Naive thymus-derived CD4-positive, alpha-beta T cell (primary cell): Measurements from ENCODE around the gene DCAF8L2. TPM values are rescaled to one million over a fixed set of nuclear protein-coding genes. Genes with fewer than 3 reads are reported as not detected.

ENCODE experiments used
- ATAC-seq: fragments of 150-1000 bp; cut with Tn5 transposase; 2 replicates; pipeline ENCODE4 v1.10.0; 2021; ENCODE audit warnings: mild to moderate bottlenecking, moderate library complexity
- CTCF ChIA-PET: fragments of 350-600 bp; sonication (Branson Sonifier 250); formaldehyde crosslinking; loops from one replicate; lab custom pipeline; 2021; ENCODE audit warnings: antibody characterized with exemption; lab: Charles Lee
- POLR2A ChIA-PET: fragments of 350-600 bp; sonication (Branson Sonifier 250); formaldehyde crosslinking; loops from one replicate; lab custom pipeline; 2021; ENCODE audit warnings: antibody characterized with exemption, inconsistent platforms; lab: Charles Lee
- DNase-seq, 9 donors: peaks; one replicate each; pipeline versions ENCODE4 v3.0.0 to v3.0.0-alpha.2; 2020 to 2022; ENCODE audit warnings: mixed read lengths in 1 of 9
- H3K27ac ChIP-seq: one replicate; pipeline ENCODE4 v1.7.0; 2013; ENCODE audit warnings: mild to moderate bottlenecking, low read depth, low read length, moderate library complexity
- H3K27me3 ChIP-seq, 2 donors: one replicate each; pipeline ENCODE4 v1.7.0; 2013; ENCODE audit warnings: low read length in 2 of 2, mild to moderate bottlenecking in 2 of 2, moderate library complexity in 2 of 2; ENCODE audit not compliant: control insufficient read depth in 2 of 2, insufficient read depth in 2 of 2
- H3K36me3 ChIP-seq, 3 experiments: 1 replicate in 2 of 3; 2 replicates in 1 of 3; pipeline ENCODE4 v1.7.0; 2013; ENCODE audit warnings: low read length in 3 of 3, mild to moderate bottlenecking in 3 of 3, moderate library complexity in 1 of 3; ENCODE audit not compliant: insufficient read depth in 3 of 3, control insufficient read depth in 2 of 3
- H3K4me1 ChIP-seq, 2 donors: one replicate each; pipeline ENCODE4 v1.7.0; 2013; ENCODE audit warnings: low read length in 2 of 2, mild to moderate bottlenecking in 2 of 2, moderate library complexity in 1 of 2; ENCODE audit not compliant: control insufficient read depth in 2 of 2, insufficient read depth in 2 of 2
- H3K4me3 ChIP-seq: 2 replicates; pipeline ENCODE4 v1.7.0; 2013; ENCODE audit warnings: mild to moderate bottlenecking, low read length
- H3K9me3 ChIP-seq, 3 experiments: 1 replicate in 2 of 3; 2 replicates in 1 of 3; pipeline ENCODE4 v1.7.0; 2013; ENCODE audit warnings: low read length in 3 of 3; ENCODE audit not compliant: control insufficient read depth in 2 of 3
- H3K27ac Mint-ChIP-seq, 9 donors: one replicate each; pipeline ENCODE4 v1.8.0; 2020 to 2022; ENCODE audit warnings: mixed read lengths in 9 of 9, mild to moderate bottlenecking in 8 of 9, moderate library complexity in 5 of 9, inconsistent platforms in 2 of 9
- H3K27me3 Mint-ChIP-seq, 5 donors: one replicate each; pipeline ENCODE4 v1.8.0; 2021 to 2022; ENCODE audit warnings: mixed read lengths in 5 of 5, mild to moderate bottlenecking in 1 of 5
- H3K36me3 Mint-ChIP-seq, 5 donors: one replicate each; pipeline ENCODE4 v1.8.0; 2020 to 2022; ENCODE audit warnings: mixed read lengths in 5 of 5, mild to moderate bottlenecking in 3 of 5, inconsistent platforms in 1 of 5
- H3K4me1 Mint-ChIP-seq, 7 donors: one replicate each; pipeline ENCODE4 v1.8.0; 2020 to 2022; ENCODE audit warnings: mixed read lengths in 7 of 7, mild to moderate bottlenecking in 3 of 7, inconsistent platforms in 1 of 7
- H3K4me3 Mint-ChIP-seq, 10 donors: one replicate each; pipeline ENCODE4 v1.8.0; 2020 to 2022; ENCODE audit warnings: mild to moderate bottlenecking in 10 of 10, mixed read lengths in 10 of 10, moderate library complexity in 6 of 10, inconsistent platforms in 2 of 10
- H3K9me3 Mint-ChIP-seq, 11 donors: one replicate each; pipeline ENCODE4 v1.8.0; 2020 to 2022; ENCODE audit warnings: mixed read lengths in 11 of 11, mild to moderate bottlenecking in 4 of 11, inconsistent platforms in 1 of 11, moderate library complexity in 1 of 11
- intact Hi-C, 2 donors: fragments of 100-400 bp; cut with micrococcal nuclease; formaldehyde crosslinking; loops; one replicate each; pipeline ENCODE4 v1.15.1; 2023
- polyA plus RNA-seq, 2 donors: library from polyadenylated mRNA; unstranded; fragments of 300-500 nt; fragmentation: Illumina TruSeq; gene quantifications; one replicate each; pipeline ENCODE4 v1.2.3, GENCODE V29; 2021
- total RNA-seq, 6 experiments: library from RNA in 5 of 6; stranded (reverse) in 5 of 6; gene quantifications; 1 replicate in 5 of 6; 2 replicates in 1 of 6; pipeline ENCODE4 v1.2.3 and lab custom pipeline; 2021 to 2026

Gene DCAF8L2
- total and polyA plus RNA-seq, 7 experiments from 2014 or later = not detected

GRCh38 chrX:27608671-27609070, 18.5 kb downstream of the DCAF8L2 start:
- intact Hi-C loops = no loop called here
- no peak overlapping the region for H3K4me3 Mint-ChIP-seq
- no peaks in the 10 kb centered on the region for H3K27me3 ChIP-seq
- H3K27ac Mint-ChIP-seq = no peak overlapping the region
- POLR2A ChIA-PET = no interaction called here
- CTCF ChIA-PET = no interaction called here
- no peaks in the 10 kb centered on the region for H3K9me3 ChIP-seq
- H3K36me3 ChIP-seq = no peaks in the 10 kb centered on the region
- H3K27ac ChIP-seq = no peak overlapping the region
- H3K9me3 Mint-ChIP-seq = peaks cover 0 to 10% (median 2%) of the 10 kb centered on the region in 11 donors
- no peaks in the 10 kb centered on the region for H3K4me1 ChIP-seq
- no peaks in the 10 kb centered on the region for H3K36me3 Mint-ChIP-seq
- ATAC-seq = no peak
- no peak for DNase-seq
- H3K4me3 ChIP-seq = no peak overlapping the region
- H3K27me3 Mint-ChIP-seq = no peaks in the 10 kb centered on the region
- H3K4me1 Mint-ChIP-seq = no peaks in the 10 kb centered on the region

GRCh38 chrX:27619459-27619858, 29.3 kb downstream of the DCAF8L2 start:
- Histone ChIP-seq H3K36me3 (no peaks in the 10 kb centered on the region), H3K9me3 (no peaks in the 10 kb centered on the region), H3K27me3 (no peaks in the 10 kb centered on the region), H3K4me1 (no peaks in the 10 kb centered on the region), H3K27ac (no peak overlapping the region), H3K4me3 (no peak overlapping the region)
- peaks cover 0 to 5% (median 0%) of the 10 kb centered on the region in 11 donors for H3K9me3 Mint-ChIP-seq
- no peak for DNase-seq
- intact Hi-C loops = no loop called here
- no peaks in the 10 kb centered on the region for H3K36me3 Mint-ChIP-seq
- no peaks in the 10 kb centered on the region for H3K27me3 Mint-ChIP-seq
- no peak overlapping the region for H3K27ac Mint-ChIP-seq
- ChIA-PET POLR2A (no interaction called here), CTCF (no interaction called here)
- H3K4me3 Mint-ChIP-seq = no peak overlapping the region
- no peaks in the 10 kb centered on the region for H3K4me1 Mint-ChIP-seq
- no peak for ATAC-seq

GRCh38 chrX:27619975-27620374, 29.8 kb downstream of the DCAF8L2 start:
- ATAC-seq (no peak), DNase-seq (no peak)
- Histone ChIP-seq H3K9me3 (no peaks in the 10 kb centered on the region), H3K4me3 (no peak overlapping the region), H3K27ac (no peak overlapping the region), H3K4me1 (no peaks in the 10 kb centered on the region), H3K27me3 (no peaks in the 10 kb centered on the region), H3K36me3 (no peaks in the 10 kb centered on the region)
- Mint-ChIP-seq H3K4me1 (no peaks in the 10 kb centered on the region), H3K27ac (no peak overlapping the region), H3K36me3 (no peaks in the 10 kb centered on the region), H3K27me3 (no peaks in the 10 kb centered on the region), H3K4me3 (no peak overlapping the region), H3K9me3 (peaks cover 0 to 5% (median 0%) of the 10 kb centered on the region in 11 donors)
- intact Hi-C loops = no loop called here
- ChIA-PET POLR2A (no interaction called here), CTCF (no interaction called here)

- Histone ChIP-seq H3K27ac (no peak overlapping the region), H3K27me3 (no peaks in the 10 kb centered on the region), H3K9me3 (no peaks in the 10 kb centered on the region), H3K4me1 (no peaks in the 10 kb centered on the region), H3K4me3 (no peak overlapping the region), H3K36me3 (no peaks in the 10 kb centered on the region)
- Mint-ChIP-seq H3K4me3 (no peak overlapping the region), H3K36me3 (no peaks in the 10 kb centered on the region), H3K9me3 (peaks cover 0 to 9% (median 0%) of the 10 kb centered on the region in 11 donors), H3K27me3 (no peaks in the 10 kb centered on the region), H3K4me1 (no peaks in the 10 kb centered on the region), H3K27ac (no peak overlapping the region)
- ATAC-seq (no peak), DNase-seq (no peak)
- ChIA-PET CTCF (no interaction called here), POLR2A (no interaction called here)
- intact Hi-C loops = no loop called here
Measured at GRCh38 chrX:27622883-27623282, 32.7 kb downstream of the DCAF8L2 start.

- H3K36me3 Mint-ChIP-seq = no peaks in the 10 kb centered on the region
Measured at GRCh38 chrX:27626066-27626465, 35.9 kb downstream of the DCAF8L2 start.

GRCh38 chrX:27633328-27633727, 43.2 kb downstream of the DCAF8L2 start:
- ChIA-PET CTCF (no interaction called here), POLR2A (no interaction called here)
- Histone ChIP-seq H3K27me3 (no peaks in the 10 kb centered on the region), H3K4me3 (no peak overlapping the region), H3K36me3 (no peaks in the 10 kb centered on the region), H3K9me3 (no peaks in the 10 kb centered on the region), H3K4me1 (no peaks in the 10 kb centered on the region), H3K27ac (no peak overlapping the region)
- Mint-ChIP-seq H3K4me1 (no peaks in the 10 kb centered on the region), H3K36me3 (no peaks in the 10 kb centered on the region), H3K9me3 (peaks cover 0 to 17% (median 3%) of the 10 kb centered on the region in 11 donors), H3K27me3 (no peaks in the 10 kb centered on the region), H3K4me3 (no peak overlapping the region), H3K27ac (no peak overlapping the region)
- no peak for ATAC-seq
- intact Hi-C loops = no loop called here
- no peak for DNase-seq

More at GRCh38 chrX:27626066-27626465, 35.9 kb downstream of the DCAF8L2 start:
- Histone ChIP-seq H3K27me3 (no peaks in the 10 kb centered on the region), H3K36me3 (no peaks in the 10 kb centered on the region), H3K4me3 (no peak overlapping the region), H3K27ac (no peak overlapping the region), H3K4me1 (no peaks in the 10 kb centered on the region), H3K9me3 (no peaks in the 10 kb centered on the region)
- no peaks in the 10 kb centered on the region for H3K4me1 Mint-ChIP-seq
- H3K9me3 Mint-ChIP-seq = peaks cover 0 to 17% (median 3%) of the 10 kb centered on the region in 11 donors
- no peak overlapping the region for H3K4me3 Mint-ChIP-seq
- ChIA-PET CTCF (no interaction called here), POLR2A (no interaction called here)
- DNase-seq (no peak), ATAC-seq (no peak)
- H3K27ac Mint-ChIP-seq = no peak overlapping the region
- intact Hi-C loops = no loop called here
- H3K27me3 Mint-ChIP-seq = no peaks in the 10 kb centered on the region

GRCh38 chrX:27656581-27656980, 66.4 kb downstream of the DCAF8L2 start:
- ChIA-PET POLR2A (no interaction called here), CTCF (no interaction called here)
- peaks cover 0 to 6% (median 0%) of the 10 kb centered on the region in 11 donors for H3K9me3 Mint-ChIP-seq
- intact Hi-C loops = no loop called here
- no peak overlapping the region for H3K27ac ChIP-seq
- H3K36me3 ChIP-seq = no peaks in the 10 kb centered on the region
- no peaks in the 10 kb centered on the region for H3K27me3 Mint-ChIP-seq
- H3K27me3 ChIP-seq = no peaks in the 10 kb centered on the region
- no peak overlapping the region for H3K27ac Mint-ChIP-seq
- H3K36me3 Mint-ChIP-seq = no peaks in the 10 kb centered on the region
- H3K9me3 ChIP-seq = no peaks in the 10 kb centered on the region
- no peak overlapping the region for H3K4me3 Mint-ChIP-seq
- no peaks in the 10 kb centered on the region for H3K4me1 ChIP-seq
- ATAC-seq (no peak), DNase-seq (no peak)
- no peak overlapping the region for H3K4me3 ChIP-seq
- H3K4me1 Mint-ChIP-seq = no peaks in the 10 kb centered on the region
